DMS153 treated with DMSO at 0.1 percent for 48 hours (cell line): Measurements from ENCODE around the gene NR2F6.
"Not testable (repeated sequence)": the region's sequence is repeated elsewhere in the genome, so short reads cannot be mapped to it uniquely, and the experiment has no call there.

Experiments
- DNase-seq: peaks from one replicate; lab custom pipeline; 2025; ENCODE audit not compliant: unreplicated experiment; lab: John Stamatoyannopoulos, UW

The NR2F6 gene

DNA sequence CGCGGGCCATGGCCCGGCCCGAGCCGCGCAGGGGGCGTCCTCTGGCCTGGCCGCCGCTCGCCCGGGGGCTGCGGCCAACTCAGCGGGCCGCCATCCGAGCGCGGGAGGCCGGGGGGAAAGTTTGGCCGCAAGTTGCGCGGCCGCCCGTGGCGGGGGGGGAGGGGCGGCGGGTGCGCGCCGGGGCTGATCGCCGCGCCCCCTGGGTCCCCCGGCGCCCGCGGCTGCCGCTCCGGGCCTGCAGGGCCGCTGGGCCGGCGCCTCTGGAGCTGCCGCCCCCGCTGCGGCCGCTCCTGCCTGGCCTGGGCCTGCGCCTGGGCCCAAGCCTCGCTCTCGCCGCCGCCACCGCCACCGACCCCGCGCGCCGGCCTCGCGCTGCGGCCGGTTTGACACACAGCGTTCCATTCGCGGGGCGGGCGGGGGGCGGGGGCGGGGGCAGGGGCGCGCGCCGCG, at the start of gene NR2F6:
NR2F6 (minus strand) TSS at position 385 of the 450 bp plus-strand sequence. CDS start 699 bp downstream, outside the sequence.
- DNase-seq, result no peak

DNA sequence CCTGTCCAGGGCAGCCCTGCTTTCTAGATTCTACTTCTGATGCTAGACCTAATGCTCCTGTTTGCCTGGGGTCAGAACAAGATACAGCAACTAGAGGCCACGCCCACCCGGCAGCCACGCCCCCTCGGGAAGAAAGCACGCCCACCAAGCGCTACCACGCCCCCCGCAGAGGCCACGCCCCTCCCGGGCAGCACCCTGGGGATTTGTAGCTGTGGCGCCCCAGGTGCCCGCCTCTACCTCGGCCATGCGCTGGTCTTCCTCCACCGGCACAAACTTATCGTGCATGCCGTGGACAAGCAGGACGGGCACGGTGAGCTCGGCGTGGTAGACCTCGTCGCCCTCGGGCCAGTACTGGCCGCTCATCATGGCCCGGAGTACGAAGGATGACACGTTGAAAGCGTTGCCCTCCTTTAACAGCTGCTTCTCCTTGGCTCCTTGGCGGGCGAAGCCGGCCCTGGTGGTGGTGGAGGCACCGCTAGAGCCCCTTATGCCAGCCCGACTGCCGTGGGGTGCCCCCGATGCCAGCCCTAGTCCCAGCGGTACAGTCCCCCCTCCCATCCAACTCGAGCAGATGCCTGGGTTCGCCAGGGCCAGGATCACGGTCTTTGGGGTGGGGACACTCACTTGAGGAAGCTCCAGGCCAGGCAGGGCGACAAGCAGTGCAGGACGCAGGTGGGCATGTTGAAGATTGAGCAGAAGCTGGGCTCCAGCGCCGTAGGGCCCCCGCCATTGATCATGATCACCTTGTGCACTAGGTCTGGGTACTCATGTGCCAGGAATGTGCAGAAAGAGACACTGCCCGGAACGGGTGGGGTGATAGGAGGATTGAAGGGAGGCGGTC, 48.6 kb upstream of the NR2F6 start:
- DNase-seq, result no peak

DNA sequence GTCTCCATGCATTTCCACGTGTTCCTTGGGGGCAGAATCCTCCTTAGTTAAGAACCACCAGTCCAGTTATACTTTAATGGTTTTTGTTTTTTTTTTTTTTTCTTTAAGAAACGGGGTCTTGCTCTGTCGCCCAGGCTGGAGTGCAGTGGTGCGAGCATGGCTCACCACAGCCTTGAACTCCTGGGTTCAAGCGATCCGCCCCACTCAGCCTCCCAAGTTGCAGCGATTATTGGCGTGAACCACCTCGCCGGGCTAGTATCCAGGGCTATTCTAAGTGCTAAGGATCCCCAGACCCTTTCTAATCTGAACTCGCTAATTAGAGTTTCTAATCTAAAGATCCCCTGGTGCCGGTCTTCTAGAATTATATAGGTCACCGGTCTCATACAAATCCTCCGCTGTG, 47.9 kb upstream of the NR2F6 start:
- DNase-seq, result no peak

DNA sequence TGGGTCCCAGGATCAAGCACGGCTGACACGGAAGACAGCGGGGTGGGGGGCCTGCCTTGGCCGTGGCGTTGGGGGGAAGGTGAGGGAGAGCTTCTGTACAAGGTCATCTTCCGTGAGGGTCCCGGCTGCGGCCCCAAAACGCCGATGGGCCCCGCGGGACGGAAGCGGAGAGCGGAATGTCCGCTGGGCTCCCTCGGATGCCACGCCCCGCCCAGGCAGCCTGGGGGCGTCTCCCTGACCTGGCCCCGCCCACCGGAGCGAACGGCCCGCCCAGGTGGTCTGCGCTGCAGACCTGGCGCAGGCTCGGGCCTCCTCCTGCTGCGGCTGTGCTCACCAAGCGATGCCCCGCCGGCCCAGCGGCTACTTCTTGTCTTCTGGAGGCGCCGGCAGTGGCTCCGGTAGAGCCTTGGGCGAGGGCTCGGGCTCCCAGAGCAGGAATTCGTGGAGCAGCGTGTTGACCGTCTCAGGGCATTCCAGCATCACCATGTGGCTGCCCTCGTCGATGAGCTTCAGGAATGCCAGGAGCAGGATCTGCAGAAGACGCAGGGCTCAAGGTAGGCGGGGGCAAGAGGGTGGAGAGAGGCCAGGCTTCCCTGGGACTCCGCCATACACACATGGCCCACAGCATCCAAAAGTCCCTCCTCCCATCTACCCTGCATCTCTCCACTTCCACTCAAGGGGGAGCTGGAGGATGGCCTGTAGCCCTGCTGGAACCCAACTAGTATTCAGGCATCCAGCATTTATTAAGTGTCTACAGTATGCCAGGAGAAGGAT, 46.8 kb upstream of the NR2F6 start:
- DNase-seq, result no peak

DNA sequence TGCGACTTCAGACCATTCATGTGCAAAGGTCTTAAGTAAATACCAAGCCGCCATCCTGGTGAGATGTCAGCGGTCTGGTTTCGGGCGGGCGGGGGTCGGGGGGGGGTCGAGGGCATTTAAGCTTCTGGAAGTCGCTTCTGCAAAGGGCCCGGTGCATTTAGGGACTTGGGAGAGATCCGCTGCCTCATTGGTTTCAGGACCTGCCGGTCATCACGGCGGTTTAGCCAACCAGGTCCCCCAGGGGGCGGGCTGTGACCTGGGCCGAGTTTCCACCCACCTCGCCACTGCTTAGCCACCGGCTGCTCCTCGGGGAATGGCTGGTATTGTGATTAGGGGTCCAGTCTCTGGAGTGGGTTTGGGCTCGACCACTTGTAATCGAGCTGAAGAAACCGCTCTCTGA, 43.8 kb upstream of the NR2F6 start:
- DNase-seq, result no peak

DNA sequence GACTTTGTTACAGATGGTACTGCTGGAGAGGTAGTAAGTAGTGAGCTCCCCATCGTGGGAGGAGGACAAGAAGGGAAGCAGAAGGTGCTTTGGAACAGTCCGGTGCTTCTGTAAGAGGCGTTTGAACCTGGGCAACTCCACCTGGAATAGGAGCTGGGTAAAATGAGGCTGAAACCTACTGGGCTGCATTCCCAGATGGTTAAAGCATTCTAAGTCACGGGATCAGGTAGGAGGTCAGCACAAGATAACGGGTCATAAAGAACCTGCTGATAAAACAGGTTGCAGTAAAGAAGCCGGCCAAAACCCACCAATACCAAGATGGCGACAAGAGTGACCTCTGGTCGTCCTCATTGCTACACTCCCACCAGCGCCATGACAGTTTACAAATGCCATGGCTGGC, 41.0 kb upstream of the NR2F6 start:
- no peak for DNase-seq

DNA sequence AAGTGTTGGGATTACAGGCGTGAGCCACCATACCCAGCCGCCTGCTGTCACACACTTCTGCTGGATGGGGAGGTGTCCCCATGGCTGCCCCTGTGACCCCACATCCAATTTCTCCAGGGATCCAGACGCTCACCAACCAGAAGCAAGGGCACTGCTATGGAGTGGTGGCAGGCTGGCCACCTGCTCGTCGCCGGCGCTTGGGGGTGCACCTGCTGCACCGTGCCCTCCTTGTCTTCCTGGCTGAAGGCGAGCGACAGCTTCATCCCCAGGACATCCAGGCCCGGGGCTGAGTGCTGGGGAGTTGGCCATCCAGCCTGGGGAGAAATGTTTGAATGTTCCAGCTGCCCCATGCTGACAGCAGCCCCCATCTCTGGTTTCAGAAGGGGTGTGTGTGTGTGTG, 40.5 kb upstream of the NR2F6 start:
- no peak for DNase-seq

DNA sequence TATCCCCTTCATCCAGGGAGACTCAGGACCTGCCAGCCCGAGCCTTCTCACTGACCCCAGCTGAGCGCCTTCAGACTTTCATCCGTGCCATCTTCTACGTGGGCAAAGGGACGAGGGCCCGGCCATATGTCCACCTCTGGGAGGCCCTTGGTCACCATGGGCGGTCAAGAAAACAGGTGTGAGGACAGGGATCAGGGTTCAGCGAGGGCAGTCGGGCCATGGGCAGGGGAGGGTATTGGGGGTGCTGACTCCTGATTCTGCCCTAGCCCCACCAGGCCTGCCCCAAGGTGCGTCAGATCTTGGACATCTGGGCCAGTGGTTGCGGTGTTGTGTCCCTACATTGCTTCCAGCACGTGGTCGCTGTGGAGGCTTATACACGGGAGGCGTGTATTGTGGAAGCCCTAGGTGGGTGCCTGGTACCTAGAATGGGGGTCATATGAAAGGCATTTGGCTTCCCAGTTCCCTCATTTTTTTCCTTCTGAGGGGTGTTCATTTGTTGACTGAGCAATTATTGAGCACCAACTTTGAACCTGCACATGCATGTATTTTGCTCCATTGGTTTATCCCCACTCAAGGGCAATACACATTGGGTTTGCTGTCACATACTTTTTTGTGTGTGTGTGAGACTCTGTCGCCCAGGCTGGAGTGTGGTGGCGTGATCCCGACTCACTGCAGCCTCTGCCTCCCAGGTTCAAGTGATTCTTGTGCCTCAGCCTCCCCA, 39.9 kb upstream of the NR2F6 start:
- no peak for DNase-seq

DNA sequence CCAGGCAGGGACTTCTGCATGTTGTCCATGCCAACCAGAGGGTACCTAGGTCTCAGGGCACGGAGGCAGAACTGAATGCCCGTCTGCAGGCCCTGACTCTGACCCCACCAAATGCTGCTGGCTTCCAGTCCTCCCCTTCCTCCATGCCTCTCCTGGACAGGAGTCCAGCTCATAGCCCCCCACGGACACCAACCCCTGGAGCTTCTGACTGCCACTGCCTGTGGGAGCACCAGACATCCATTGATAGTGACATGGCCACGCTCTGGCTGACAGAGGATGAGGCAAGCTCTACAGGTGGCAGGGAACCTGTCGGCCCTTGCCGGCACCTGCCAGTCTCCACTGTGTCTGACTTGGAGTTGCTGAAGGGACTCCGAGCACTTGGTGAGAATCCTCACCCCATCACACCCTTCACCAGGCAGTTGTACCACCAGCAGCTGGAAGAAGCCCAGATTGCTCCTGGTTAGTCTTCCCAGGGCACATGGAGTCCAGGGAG, 37.8 kb upstream of the NR2F6 start:
- DNase-seq, result no peak

DNA sequence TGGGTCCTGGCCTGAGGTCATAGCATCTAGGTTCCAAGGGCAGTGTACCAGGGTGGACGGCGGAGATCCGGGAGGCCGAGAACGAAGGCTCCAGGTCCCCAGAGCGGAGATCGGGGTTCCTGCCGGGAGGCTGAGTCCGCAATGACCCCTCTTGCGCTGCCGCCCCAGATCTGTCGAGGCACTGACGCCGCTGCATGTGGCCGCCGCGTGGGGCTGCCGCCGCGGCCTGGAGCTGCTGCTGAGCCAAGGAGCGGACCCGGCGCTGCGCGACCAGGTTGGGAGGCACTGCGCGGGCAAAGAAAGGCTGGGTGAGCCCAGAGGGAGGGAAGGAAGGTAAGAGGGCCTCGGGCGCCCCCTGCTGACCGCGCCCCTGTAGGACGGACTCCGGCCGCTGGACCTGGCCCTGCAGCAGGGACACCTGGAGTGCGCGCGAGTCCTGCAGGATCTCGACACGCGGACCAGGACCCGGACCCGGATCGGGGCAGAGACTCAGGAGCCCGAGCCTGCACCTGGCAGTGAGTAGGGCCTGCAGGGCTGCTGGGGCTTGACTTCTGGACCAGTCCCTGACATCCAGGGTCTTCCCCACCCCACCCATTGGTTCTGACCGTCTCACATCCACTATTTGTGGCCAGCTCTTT, 36.9 kb upstream of the NR2F6 start:
- DNase-seq, result peak; percentile 65

DNA sequence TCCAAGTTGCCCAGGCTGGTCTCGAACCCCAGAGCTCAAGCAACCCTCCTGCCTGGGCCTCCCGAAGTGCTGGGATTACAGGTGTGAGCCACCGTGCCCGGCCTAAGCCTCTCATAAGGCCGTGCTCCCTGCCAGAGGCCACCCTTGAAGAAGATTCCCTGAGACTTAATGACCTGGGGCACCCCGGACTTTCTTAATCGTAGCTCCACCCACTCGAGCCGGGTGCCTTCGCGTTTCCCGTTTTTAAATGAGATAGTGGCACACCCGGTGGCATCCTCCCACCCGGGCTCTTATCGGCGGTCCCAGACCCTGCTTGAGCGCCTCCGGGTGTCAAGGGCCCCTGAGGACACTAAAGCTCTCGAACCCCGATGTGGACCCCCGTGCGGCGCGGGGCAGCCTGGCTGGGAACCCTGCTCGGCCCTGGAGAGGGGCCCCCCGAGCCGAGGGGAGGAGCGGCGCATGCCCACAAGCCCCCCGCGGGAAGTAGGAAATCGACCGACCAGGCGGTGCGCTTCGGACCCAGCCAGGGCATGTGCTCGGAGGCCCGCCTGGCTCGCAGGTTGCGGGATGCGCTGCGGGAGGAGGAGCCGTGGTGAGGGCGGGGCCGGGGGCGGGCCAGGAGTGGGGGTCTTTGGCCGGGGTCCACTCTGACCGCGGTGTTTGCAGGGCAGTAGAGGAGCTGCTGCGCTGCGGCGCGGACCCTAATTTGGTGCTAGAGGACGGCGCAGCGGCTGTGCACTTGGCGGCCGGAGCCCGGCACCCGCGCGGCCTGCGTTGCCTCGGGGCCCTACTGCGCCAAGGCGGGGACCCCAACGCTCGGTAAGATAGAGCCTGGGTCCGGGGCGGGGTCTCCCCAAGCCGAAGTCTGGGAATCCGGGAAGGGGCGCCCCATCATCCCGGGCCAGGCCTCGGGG, 35.9 kb upstream of the NR2F6 start, which contains the start of gene ANKLE1:
ANKLE1 (plus strand) TSS at position 511 of the 914 bp plus-strand sequence; CDS start at position 531, 20 bp downstream.
- peak; percentile 2 for DNase-seq

DNA sequence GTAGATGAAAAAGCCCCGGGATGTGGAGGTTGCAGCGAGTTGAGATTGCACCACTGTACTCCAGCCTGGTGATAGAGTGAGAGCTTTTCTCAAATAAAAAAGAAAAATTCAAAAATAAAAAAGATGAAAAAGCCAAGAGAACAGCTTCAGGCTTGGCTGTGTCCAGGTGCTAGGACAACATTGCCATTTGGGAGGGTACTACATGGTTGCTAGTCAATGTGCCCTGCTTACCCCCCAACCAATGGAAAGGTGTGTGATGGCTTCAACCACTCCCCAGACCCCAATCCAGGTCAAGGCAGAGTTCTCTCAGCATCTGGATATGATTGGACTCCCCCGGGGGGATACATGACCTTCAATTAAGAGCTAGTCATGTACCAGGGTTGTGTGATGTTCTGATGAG, 33.7 kb upstream of the NR2F6 start:
- no peak for DNase-seq

DNA sequence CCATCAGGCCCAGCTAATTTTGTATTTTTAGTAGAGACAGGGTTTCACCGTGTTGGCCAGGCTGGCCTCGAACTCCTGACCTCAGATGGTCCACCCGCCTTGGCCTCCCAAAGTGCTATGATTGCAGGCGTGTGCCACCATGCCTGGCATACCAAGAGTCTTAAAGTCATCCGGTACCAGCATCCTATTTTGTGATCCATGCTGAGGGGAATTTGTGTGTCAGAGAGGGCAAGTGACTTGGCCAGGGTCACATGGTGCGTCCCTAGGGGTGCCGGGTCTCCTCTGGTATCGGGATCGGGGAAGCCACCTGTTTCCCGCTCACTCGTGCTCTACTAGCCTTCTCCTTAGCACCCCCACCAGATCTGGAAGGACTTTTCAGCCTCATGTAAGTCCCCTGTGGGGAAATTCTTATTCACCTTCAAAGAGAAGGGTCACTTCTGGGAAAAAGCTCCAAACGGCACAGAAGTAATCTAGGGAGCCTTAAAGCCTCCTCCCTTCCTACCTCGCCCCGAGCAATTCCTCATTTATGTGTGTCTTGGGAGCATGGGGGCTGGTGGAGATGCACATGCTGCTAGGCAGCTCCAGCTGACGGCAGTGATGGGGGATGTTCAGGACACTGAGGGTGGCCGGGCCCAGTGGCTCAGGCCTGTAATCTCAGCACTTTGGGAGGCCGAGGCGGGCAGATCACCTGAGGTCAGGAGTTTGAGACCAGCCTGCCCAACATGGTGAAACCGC, 29.9 kb upstream of the NR2F6 start:
- DNase-seq, result no peak

DNA sequence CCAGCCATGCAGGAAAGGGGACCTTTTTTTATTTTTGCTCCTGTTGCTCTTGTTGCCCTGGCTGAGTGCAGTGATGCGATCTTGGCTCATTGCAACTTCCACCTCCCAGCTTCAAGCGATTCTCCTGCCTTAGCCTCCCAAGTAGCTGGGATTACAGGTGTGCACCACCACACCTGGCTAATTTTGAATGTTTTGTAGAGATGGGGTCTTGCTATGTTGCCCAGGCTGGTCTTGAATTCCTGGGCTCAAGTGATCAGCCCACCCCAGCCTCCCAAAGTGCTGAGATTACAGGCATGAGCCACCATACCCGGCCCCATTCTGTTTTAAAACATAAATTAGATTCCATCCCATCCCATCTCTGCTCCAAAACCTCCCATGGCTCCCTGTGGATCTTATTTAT, 29.2 kb upstream of the NR2F6 start:
- not testable (repeated sequence) for DNase-seq

DNA sequence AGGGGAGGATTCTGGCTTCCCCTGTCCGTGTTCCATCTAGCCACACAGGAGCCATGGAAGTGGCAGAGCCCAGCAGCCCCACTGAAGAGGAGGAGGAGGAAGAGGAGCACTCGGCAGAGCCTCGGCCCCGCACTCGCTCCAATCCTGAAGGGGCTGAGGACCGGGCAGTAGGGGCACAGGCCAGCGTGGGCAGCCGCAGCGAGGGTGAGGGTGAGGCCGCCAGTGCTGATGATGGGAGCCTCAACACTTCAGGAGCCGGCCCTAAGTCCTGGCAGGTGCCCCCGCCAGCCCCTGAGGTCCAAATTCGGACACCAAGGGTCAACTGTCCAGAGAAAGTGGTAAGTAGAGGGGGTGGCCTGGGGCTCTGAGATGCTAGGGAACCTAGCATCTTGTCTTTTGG, 23.0 kb upstream of the NR2F6 start:
- no peak for DNase-seq

DNA sequence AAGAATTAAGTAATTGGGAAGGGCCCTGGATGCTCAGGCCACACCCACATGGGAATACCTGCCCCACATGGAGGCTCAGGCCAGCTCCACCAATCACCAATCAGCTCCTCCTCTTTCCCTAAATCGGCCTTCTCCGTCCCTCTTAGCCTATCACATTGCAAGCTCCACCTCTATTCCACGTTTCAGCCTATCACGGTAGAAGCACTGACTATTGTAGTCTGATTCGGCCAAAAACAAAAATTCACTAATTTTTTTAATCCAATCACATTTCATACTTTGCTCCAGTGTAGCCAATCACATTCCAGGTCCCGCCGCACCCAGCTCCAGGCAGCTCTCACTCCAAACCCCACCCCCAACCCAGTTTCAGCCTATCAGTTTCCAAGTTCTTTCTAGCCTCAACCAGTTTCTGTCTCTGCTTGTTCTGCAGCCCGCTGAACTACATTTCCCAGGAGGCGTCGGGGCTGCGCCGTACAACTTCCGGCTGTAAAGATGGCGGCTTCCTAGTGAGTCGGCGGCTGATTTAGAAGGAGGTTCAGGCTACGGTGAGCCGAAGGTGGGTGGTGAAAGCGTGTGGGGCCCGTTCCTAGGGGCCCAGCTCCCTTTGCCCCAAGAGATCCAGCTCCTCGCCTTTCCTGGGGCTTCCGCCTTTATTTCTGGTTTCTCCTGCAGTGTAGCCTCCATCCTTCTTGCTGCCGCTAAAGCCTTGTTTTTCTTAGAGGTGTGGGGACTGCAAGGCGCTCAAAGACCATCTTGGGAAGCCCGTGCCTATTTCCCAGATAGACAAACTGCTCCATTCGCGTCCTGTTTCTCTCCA, 21.5 kb upstream of the NR2F6 start, which contains the start of gene BABAM1:
BABAM1 (plus strand) TSS at position 469 of the 814 bp plus-strand sequence. CDS start 1,364 bp downstream, outside the sequence.
- DNase-seq, result peak; percentile 99

DNA sequence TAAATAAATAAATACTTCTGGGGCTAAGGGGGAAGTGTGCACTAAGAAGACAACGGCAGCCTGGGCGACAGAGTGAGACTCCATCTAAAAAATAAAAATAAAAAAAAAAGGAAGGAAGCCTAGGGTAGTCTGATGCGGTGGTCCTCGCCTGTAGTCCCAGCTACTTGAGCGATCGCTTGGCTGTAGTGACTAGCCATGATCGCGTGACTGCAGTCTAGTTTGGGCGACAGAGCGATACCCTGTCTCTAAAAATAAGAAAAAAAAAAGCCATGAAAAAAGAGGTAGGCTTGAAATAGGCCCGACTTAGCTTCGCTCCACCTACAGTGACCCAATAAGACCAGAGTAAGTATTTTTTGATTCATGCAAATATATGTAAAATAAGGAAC, 20.9 kb upstream of the NR2F6 start:
- DNase-seq, result no peak

DNA sequence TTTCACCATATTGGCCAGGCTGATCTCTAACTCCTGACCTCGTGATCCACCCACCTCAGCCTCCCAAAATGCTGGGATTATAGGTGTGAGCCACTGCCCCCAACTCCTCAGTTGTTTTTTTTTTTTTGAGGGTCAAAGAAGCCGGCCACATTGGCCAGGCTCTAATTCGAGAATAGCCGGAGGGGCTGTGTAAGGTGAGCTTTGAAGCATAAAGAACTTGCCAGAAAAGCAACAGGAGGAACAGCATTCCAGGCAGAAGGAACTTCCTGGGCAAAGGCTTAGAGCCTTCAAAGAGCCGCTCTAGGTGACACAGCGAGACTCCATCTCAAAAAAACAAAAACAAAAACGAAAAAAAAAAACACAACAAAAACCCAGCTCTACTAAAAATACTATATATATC, 20.3 kb upstream of the NR2F6 start:
- no peak for DNase-seq
